OCI-LY1 (cell line): ENCODE results near the gene CFAP58.

Experiments used
- CTCF ChIP-seq: fragments of 200-600 bp; sonication (generic), shearing (Covaris generic); IDR thresholded peaks from 2 replicates; pipeline ENCODE4 v1.5.1; 2017; ENCODE audit warnings: mild to moderate bottlenecking, antibody characterized with exemption, low read length, moderate library complexity, mixed read lengths
- EZH2 ChIP-seq: fragments of 200-600 bp; sonication (generic), shearing (Covaris generic); IDR thresholded peaks from 2 replicates; pipeline ENCODE4 v1.8.0; 2017; ENCODE audit warnings: borderline replicate concordance, mixed run types, mild to moderate bottlenecking, antibody characterized with exemption, low read length, moderate library complexity, mixed read lengths

GRCh38 chr10:104334965-104335650 is 18.5 kb upstream of the CFAP58 start:
- TF ChIP-seq CTCF (no peak), EZH2 (no peak)
